Endodermal cell (in vitro differentiated cells): ENCODE results near the gene FGF14. TPM values are rescaled to one million over a fixed set of nuclear protein-coding genes. Genes with fewer than 3 reads are reported as not detected.
A peak's percentile ranks its signal among the peaks of the same experiment; 100 is the strongest.

ENCODE experiments used
- DNase-seq: peaks from one replicate; pipeline ENCODE4 v3.0.0-alpha.2; 2017
- H3K27ac ChIP-seq: 2 replicates; pipeline ENCODE4 v1.5.1; 2013; ENCODE audit warnings: mild to moderate bottlenecking, low read depth, low read length, moderate library complexity
- H3K27me3 ChIP-seq: 2 replicates; pipeline ENCODE4 v1.6.1; 2013; ENCODE audit warnings: mild to moderate bottlenecking, low read length, moderate library complexity; ENCODE audit not compliant: insufficient read depth, control insufficient read depth, poor library complexity, severe bottlenecking
- H3K36me3 ChIP-seq: 2 replicates; pipeline ENCODE4 v1.7.0; 2013; ENCODE audit warnings: mild to moderate bottlenecking, low read length, moderate library complexity; ENCODE audit not compliant: control insufficient read depth, insufficient read depth
- H3K4me1 ChIP-seq: one replicate; pipeline ENCODE4 v1.7.0; 2013; ENCODE audit warnings: low read length; ENCODE audit not compliant: control insufficient read depth, insufficient read depth
- H3K4me3 ChIP-seq: 2 replicates; pipeline ENCODE4 v1.5.1; 2013; ENCODE audit warnings: mild to moderate bottlenecking, low read length, moderate library complexity
- H3K9ac ChIP-seq: 2 replicates; pipeline ENCODE4 v1.6.1; 2013; ENCODE audit warnings: mild to moderate bottlenecking, low read length, moderate library complexity; ENCODE audit not compliant: poor library complexity, severe bottlenecking; ENCODE audit errors: extremely low read depth
- H3K9me3 ChIP-seq: 2 replicates; pipeline ENCODE4 v1.6.1; 2013; ENCODE audit warnings: mild to moderate bottlenecking, low read length, moderate library complexity; ENCODE audit not compliant: control insufficient read depth
- H3K27ac Mint-ChIP-seq: 2 replicates; pipeline ENCODE4 v1.8.0; 2020; ENCODE audit warnings: mixed read lengths
- H3K27me3 Mint-ChIP-seq: 2 replicates; pipeline ENCODE4 v1.8.0; 2021; ENCODE audit warnings: mild to moderate bottlenecking, mixed read lengths; ENCODE audit not compliant: insufficient read depth
- H3K36me3 Mint-ChIP-seq: 2 replicates; pipeline ENCODE4 v1.8.0; 2020; ENCODE audit warnings: low read depth, mixed read lengths
- H3K4me1 Mint-ChIP-seq: 2 replicates; pipeline ENCODE4 v1.8.0; 2020; ENCODE audit warnings: mixed read lengths
- H3K4me3 Mint-ChIP-seq: 2 replicates; pipeline ENCODE4 v1.8.0; 2020; ENCODE audit warnings: mild to moderate bottlenecking, moderate library complexity, mixed read lengths
- H3K9me3 Mint-ChIP-seq: 2 replicates; pipeline ENCODE4 v1.8.0; 2020; ENCODE audit warnings: mild to moderate bottlenecking, mixed read lengths
- WGBS, 2 experiments: methylation state at CpG; one replicate each; pipeline versions ENCODE4 v1.1.5 to v1.1.7; 2013; ENCODE audit warnings: missing lambda C conversion rate in 2 of 2, mixed read lengths in 1 of 2; ENCODE audit not compliant: insufficient coverage in 1 of 2, insufficient read length in 1 of 2; 5-methylcytosine and 5-hydroxymethylcytosine counted together
- total RNA-seq, 2 donors: library from RNA; stranded (reverse); fragmentation: NEBNext Ultra II Directional in 1 of 2; extraction: Animal tissue kit (Norgen Biotek cat#: 25700) in 1 of 2; gene quantifications; 2 replicates in 1 of 2; 3 replicates in 1 of 2; pipeline ENCODE4 v1.2.1, GENCODE V29; 2021
- TF ChIP-seq, protein P1 (sequence below): fragments of 200-600 bp; sonication (generic); conservative IDR thresholded peaks from 2 replicates; pipeline ENCODE4 v1.5.0; 2021; ENCODE audit warnings: antibody characterized with exemption, mild to moderate bottlenecking

Gene FGF14
- total RNA-seq, 2 donors from 2014 or later: 0.15 to 0.26 TPM

DNA sequence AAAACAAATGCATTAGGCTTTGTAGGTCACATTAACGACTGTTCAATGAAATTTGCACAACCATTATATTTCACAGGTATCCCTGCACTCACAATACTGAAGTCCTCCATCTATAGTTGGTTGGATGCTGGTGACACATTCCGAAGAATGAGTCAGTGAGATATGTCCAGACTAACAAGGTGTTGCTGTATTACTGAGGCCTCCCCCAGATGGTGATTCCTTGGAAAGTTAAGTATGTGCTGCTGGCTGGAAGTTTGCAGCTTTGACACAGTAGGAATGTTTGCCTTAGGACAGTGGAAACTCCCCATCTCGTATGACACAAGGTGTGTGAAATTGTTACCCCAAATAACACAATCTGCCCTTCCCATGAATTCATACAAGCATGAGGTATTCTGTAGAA is 46.6 kb downstream of the FGF14 start:
- H3K4me3 Mint-ChIP-seq: no peak overlapping the region
- TF ChIP-seq, protein P1, sequence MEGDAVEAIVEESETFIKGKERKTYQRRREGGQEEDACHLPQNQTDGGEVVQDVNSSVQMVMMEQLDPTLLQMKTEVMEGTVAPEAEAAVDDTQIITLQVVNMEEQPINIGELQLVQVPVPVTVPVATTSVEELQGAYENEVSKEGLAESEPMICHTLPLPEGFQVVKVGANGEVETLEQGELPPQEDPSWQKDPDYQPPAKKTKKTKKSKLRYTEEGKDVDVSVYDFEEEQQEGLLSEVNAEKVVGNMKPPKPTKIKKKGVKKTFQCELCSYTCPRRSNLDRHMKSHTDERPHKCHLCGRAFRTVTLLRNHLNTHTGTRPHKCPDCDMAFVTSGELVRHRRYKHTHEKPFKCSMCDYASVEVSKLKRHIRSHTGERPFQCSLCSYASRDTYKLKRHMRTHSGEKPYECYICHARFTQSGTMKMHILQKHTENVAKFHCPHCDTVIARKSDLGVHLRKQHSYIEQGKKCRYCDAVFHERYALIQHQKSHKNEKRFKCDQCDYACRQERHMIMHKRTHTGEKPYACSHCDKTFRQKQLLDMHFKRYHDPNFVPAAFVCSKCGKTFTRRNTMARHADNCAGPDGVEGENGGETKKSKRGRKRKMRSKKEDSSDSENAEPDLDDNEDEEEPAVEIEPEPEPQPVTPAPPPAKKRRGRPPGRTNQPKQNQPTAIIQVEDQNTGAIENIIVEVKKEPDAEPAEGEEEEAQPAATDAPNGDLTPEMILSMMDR: no peak
- no peaks in the 10 kb centered on the region for H3K27me3 Mint-ChIP-seq
- Histone ChIP-seq H3K9me3 (no peaks in the 10 kb centered on the region), H3K27me3 (no peaks in the 10 kb centered on the region), H3K36me3 (no peaks in the 10 kb centered on the region), H3K9ac (no peak overlapping the region), H3K4me1 (peaks cover 14% of the 10 kb centered on the region), H3K27ac (no peak overlapping the region), H3K4me3 (no peak overlapping the region)
- no peak for DNase-seq
- no peaks in the 10 kb centered on the region for H3K9me3 Mint-ChIP-seq
- no peak overlapping the region for H3K27ac Mint-ChIP-seq
- WGBS, 2 experiments: 93 to 100% methylated on average over 1 to 2 of the region's 3 CpGs
- H3K36me3 Mint-ChIP-seq: no peaks in the 10 kb centered on the region
- H3K4me1 Mint-ChIP-seq: peaks cover 24% of the 10 kb centered on the region

DNA sequence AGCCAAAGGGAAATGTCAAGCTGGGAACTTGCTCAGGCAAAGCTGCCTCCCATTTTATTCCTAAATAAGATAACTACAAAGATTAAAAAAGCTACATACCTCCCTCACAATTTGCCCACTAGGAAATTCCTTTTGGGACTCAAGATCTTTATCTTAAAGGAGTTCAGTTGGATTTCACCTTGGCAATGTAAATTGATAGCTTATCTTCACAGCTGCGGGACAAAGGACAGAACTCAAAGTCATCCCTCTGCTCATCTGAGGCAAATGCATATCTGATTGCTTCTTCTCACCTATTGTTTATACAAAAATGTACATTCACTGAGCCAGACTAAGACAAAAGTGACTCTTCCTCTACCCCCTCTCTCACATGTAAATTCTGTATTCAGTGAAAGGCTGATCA is 47.8 kb downstream of the FGF14 start:
- no peak overlapping the region for H3K4me3 Mint-ChIP-seq
- WGBS, 2 experiments: 27 to 78% methylated on average over 1 of the region's 1 CpG
- peaks cover 14% of the 10 kb centered on the region for H3K4me1 ChIP-seq
- peaks cover 24% of the 10 kb centered on the region for H3K4me1 Mint-ChIP-seq
- H3K36me3 Mint-ChIP-seq: no peaks in the 10 kb centered on the region
- H3K9me3 ChIP-seq: no peaks in the 10 kb centered on the region
- H3K4me3 ChIP-seq: peak overlapping the region; percentile 56
- no peaks in the 10 kb centered on the region for H3K27me3 Mint-ChIP-seq
- no peak overlapping the region for H3K9ac ChIP-seq
- no peak overlapping the region for H3K27ac Mint-ChIP-seq
- DNase-seq: no peak
- H3K27me3 ChIP-seq: no peaks in the 10 kb centered on the region
- no peaks in the 10 kb centered on the region for H3K9me3 Mint-ChIP-seq
- H3K36me3 ChIP-seq: no peaks in the 10 kb centered on the region
- TF ChIP-seq, protein P1: no peak
- no peak overlapping the region for H3K27ac ChIP-seq

DNA sequence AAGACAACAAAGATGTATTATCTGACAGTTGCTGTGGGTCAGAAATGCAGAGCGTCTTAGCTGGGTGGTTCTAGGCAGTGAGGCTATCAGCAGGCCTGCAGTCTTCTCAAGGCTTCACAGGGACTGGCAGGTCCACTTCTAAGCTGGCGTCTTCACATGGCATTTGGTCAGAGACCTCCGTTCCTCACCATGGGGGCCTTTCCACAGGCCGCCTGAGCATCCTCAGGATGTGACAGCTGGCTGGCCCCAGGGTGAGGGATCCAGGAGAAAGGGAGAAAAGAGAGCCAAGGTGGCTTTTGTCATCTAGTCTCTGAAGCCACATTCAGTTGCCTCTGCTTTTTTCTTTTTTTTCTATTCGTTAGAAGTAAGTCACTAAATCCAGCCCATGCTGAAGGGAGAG is 50.3 kb downstream of the FGF14 start:
- Histone ChIP-seq H3K9ac (no peak overlapping the region), H3K9me3 (no peaks in the 10 kb centered on the region), H3K4me3 (no peak overlapping the region), H3K36me3 (no peaks in the 10 kb centered on the region), H3K4me1 (peaks cover 14% of the 10 kb centered on the region), H3K27ac (no peak overlapping the region), H3K27me3 (no peaks in the 10 kb centered on the region)
- Mint-ChIP-seq H3K36me3 (no peaks in the 10 kb centered on the region), H3K27ac (no peak overlapping the region), H3K4me1 (peaks cover 24% of the 10 kb centered on the region), H3K9me3 (no peaks in the 10 kb centered on the region), H3K27me3 (no peaks in the 10 kb centered on the region), H3K4me3 (no peak overlapping the region)
- TF ChIP-seq, protein P1: no peak
- whole genome bisulfite sequencing, 2 experiments: 94 to 100% methylated on average over 1 to 5 of the region's 5 CpGs
- DNase-seq: no peak
